HG02763 (cell line): ENCODE measurements around the gene ZNF775.

Experiments used
- ATAC-seq: cut with Tn5 transposase; IDR thresholded peaks from one replicate; pipeline ENCODE4 v1.9.1; 2021; ENCODE audit warnings: mild to moderate bottlenecking, moderate library complexity; ENCODE audit not compliant: unreplicated experiment

ZNF775 gene

GRCh38 chr7:150399421-150400007, 20.4 kb downstream of the ZNF775 start:
- ATAC-seq = no peak

GRCh38 chr7:150400008-150400787, 21.1 kb downstream of the ZNF775 start:
- ATAC-seq = no peak

GRCh38 chr7:150400788-150401423, 21.8 kb downstream of the ZNF775 start:
- no peak for ATAC-seq

- no peak for ATAC-seq
Measured at GRCh38 chr7:150401424-150401790, 22.3 kb downstream of the ZNF775 start.

GRCh38 chr7:150401861-150402631, 22.9 kb downstream of the ZNF775 start:
- ATAC-seq = no peak

- no peak for ATAC-seq
Measured at GRCh38 chr7:150402671-150403321, 23.7 kb downstream of the ZNF775 start.

GRCh38 chr7:150403376-150404171, 24.4 kb downstream of the ZNF775 start:
- no peak for ATAC-seq

- ATAC-seq = no peak
Measured at GRCh38 chr7:150404172-150404804, 25.2 kb downstream of the ZNF775 start.

GRCh38 chr7:150404805-150405583, 25.9 kb downstream of the ZNF775 start:
- ATAC-seq = peak; percentile 47

GRCh38 chr7:150405584-150406311, 26.6 kb downstream of the ZNF775 start:
- ATAC-seq = no peak

- no peak for ATAC-seq
Measured at GRCh38 chr7:150406312-150406566, 27.1 kb downstream of the ZNF775 start.

GRCh38 chr7:150406567-150407421, 27.7 kb downstream of the ZNF775 start:
- ATAC-seq = peak; percentile 45

- ATAC-seq = no peak
Measured at GRCh38 chr7:150407588-150408392, 28.7 kb downstream of the ZNF775 start.

- ATAC-seq = no peak
Measured at GRCh38 chr7:150408393-150409299, 29.5 kb downstream of the ZNF775 start.

GRCh38 chr7:150409300-150410030, 30.3 kb downstream of the ZNF775 start:
- no peak for ATAC-seq
